ENCODE measurements around the gene FAM43A.

The FAM43A gene

GRCh38 chr3:194731506-194732073 is 45.9 kb downstream of the FAM43A start:
- TF ChIP-seq POLR2AphosphoS5 (IDR thresholded peaks at IDR 0.05; ENCODE audit: low read depth, low read length) (no peak), TAF1 (IDR thresholded peaks at IDR 0.05; ENCODE audit: borderline replicate concordance, insufficient read depth, low read length) (no peak)

GRCh38 chr3:194732617-194733016 is 46.9 kb downstream of the FAM43A start:
- TF ChIP-seq, protein P1, sequence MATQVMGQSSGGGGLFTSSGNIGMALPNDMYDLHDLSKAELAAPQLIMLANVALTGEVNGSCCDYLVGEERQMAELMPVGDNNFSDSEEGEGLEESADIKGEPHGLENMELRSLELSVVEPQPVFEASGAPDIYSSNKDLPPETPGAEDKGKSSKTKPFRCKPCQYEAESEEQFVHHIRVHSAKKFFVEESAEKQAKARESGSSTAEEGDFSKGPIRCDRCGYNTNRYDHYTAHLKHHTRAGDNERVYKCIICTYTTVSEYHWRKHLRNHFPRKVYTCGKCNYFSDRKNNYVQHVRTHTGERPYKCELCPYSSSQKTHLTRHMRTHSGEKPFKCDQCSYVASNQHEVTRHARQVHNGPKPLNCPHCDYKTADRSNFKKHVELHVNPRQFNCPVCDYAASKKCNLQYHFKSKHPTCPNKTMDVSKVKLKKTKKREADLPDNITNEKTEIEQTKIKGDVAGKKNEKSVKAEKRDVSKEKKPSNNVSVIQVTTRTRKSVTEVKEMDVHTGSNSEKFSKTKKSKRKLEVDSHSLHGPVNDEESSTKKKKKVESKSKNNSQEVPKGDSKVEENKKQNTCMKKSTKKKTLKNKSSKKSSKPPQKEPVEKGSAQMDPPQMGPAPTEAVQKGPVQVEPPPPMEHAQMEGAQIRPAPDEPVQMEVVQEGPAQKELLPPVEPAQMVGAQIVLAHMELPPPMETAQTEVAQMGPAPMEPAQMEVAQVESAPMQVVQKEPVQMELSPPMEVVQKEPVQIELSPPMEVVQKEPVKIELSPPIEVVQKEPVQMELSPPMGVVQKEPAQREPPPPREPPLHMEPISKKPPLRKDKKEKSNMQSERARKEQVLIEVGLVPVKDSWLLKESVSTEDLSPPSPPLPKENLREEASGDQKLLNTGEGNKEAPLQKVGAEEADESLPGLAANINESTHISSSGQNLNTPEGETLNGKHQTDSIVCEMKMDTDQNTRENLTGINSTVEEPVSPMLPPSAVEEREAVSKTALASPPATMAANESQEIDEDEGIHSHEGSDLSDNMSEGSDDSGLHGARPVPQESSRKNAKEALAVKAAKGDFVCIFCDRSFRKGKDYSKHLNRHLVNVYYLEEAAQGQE (IDR thresholded peaks at IDR 0.05; ENCODE audit: insufficient read depth in 1 of 2, low read depth in 2 of 2, low read length in 2 of 2), result no peak
- TF ChIP-seq FOXP2 (optimal IDR thresholded peaks at IDR 0.05; ENCODE audit: borderline replicate concordance, extremely low read depth, extremely low read length, insufficient read depth), result no peak
- no peak for TF ChIP-seq TAF1 (IDR thresholded peaks at IDR 0.05; ENCODE audit: borderline replicate concordance, insufficient read depth, low read length)
- TF ChIP-seq SIN3A (IDR thresholded peaks at IDR 0.05; ENCODE audit: borderline replicate concordance, insufficient read depth, low read length), result no peak
- no peak for TF ChIP-seq POLR2AphosphoS5 (IDR thresholded peaks at IDR 0.05; ENCODE audit: low read depth, low read length)

- TF ChIP-seq, protein P1 (IDR thresholded peaks at IDR 0.05; ENCODE audit: insufficient read depth in 1 of 2, low read depth in 2 of 2, low read length in 2 of 2), result no peak
- TF ChIP-seq TAF1 (IDR thresholded peaks at IDR 0.05; ENCODE audit: borderline replicate concordance, insufficient read depth, low read length), result no peak
- TF ChIP-seq FOXP2 (optimal IDR thresholded peaks at IDR 0.05; ENCODE audit: borderline replicate concordance, extremely low read depth, extremely low read length, insufficient read depth), result no peak
- TF ChIP-seq POLR2AphosphoS5 (IDR thresholded peaks at IDR 0.05; ENCODE audit: low read depth, low read length), result no peak
- no peak for TF ChIP-seq SIN3A (IDR thresholded peaks at IDR 0.05; ENCODE audit: borderline replicate concordance, insufficient read depth, low read length)
Measured at GRCh38 chr3:194736277-194736895, 50.7 kb downstream of the FAM43A start.

DNA sequence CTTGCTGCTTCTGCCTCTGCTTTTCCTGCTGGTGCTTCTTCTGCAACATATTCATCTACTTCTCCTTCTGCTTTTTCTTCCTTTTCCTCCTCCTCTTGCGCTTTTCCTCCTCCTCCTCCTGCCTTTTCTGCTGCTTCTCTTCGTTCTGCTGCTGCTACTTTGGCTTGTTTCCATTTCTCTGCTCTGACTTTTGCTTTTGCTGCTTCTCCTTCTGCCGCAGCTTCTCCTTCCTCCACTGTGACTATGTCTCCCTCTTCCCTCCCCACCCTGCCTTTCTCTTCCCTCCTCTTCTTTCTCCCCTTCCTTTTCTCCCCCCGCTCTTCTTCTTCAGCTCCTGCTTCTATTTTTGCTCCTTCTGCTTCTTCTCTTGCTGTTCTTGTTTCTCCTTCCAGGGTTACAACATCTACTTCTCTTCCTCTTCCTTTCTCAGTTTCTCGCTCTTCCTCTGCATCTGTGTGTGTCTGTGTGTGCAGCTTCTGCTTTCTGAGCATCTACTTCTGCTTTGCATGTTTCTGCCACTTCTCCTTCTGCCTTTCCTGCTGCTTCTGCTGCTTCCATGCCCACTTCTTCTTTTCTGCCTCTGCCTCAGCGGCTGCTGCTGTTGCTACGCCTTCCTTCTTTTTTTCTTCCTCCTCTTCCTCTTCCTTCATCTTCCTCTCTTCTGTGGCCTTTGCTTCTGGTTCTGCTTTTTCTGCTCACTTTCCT is 51.4 kb downstream of the FAM43A start:
- no peak for TF ChIP-seq TAF1 (IDR thresholded peaks at IDR 0.05; ENCODE audit: borderline replicate concordance, insufficient read depth, low read length)

Data from PFSK-1 (cell line).